SK-N-SH (cell line): Measurements from ENCODE around the gene ALB. TPM values are rescaled to one million over a fixed set of nuclear protein-coding genes. Genes with fewer than 3 reads are reported as not detected.
"Not testable (repeated sequence)": the region's sequence is repeated elsewhere in the genome, so short reads cannot be mapped to it uniquely, and the experiment has no call there.

Experiments used
- CTCF ChIA-PET: fragments of 300-600, 350-600 bp; formaldehyde crosslinking; extraction: SDS; loops from one replicate; lab custom pipeline; 2021; lab: Yijun Ruan, JAX
- POLR2A ChIA-PET: fragments of 350-600 bp; sonication (Branson Sonifier 250); formaldehyde crosslinking; extraction: SDS; loops from one replicate; lab custom pipeline; 2020; ENCODE audit warnings: antibody characterized with exemption, inconsistent platforms; lab: Yijun Ruan, JAX
- DNase-seq: peaks from one replicate; pipeline ENCODE4 v3.0.0; 2012
- H2AFZ ChIP-seq: fragments of 200-600 bp; sonication (generic); 2 replicates; pipeline ENCODE4 v1.8.1; 2016; ENCODE audit warnings: antibody characterized with exemption, mild to moderate bottlenecking, low read depth
- H3F3A ChIP-seq: fragments of 200-600 bp; sonication (generic); replicated peaks from 2 replicates; pipeline ENCODE3; 2016; ENCODE audit warnings: antibody characterized with exemption, mild to moderate bottlenecking; ENCODE audit not compliant: insufficient read depth
- H3K27ac ChIP-seq, 2 experiments: fragments of 200-500 bp in 1 of 2; fragments of 200-600 bp in 1 of 2; sonication (Bioruptor generic) in 1 of 2; sonication (generic), shearing (Covaris generic) in 1 of 2; 2 replicates each; pipeline versions ENCODE4 v1.5.1 to v1.6.1; 2014 to 2016; ENCODE audit warnings: low read depth in 2 of 2, inconsistent platforms in 1 of 2, low read length in 1 of 2, mild to moderate bottlenecking in 1 of 2, mixed read lengths in 1 of 2
- H3K27me3 ChIP-seq: fragments of 200-600 bp; sonication (generic), shearing (Covaris generic); 2 replicates; pipeline ENCODE4 v1.6.1; 2016; ENCODE audit warnings: mixed run types; ENCODE audit not compliant: insufficient read depth
- H3K36me3 ChIP-seq, 2 experiments: fragments of 200-500 bp in 1 of 2; fragments of 200-600 bp in 1 of 2; sonication (Bioruptor generic) in 1 of 2; sonication (generic) in 1 of 2; replicated peaks in 1 of 2; 2 replicates each; pipeline versions ENCODE3 to v1.5.1; 2014 to 2016; ENCODE audit warnings: low read length in 1 of 2, mild to moderate bottlenecking in 1 of 2; ENCODE audit not compliant: insufficient read depth in 2 of 2, control insufficient read depth in 1 of 2
- H3K4me1 ChIP-seq, 2 experiments: fragments of 200-500 bp in 1 of 2; fragments of 200-600 bp in 1 of 2; sonication (Bioruptor generic) in 1 of 2; sonication (generic), shearing (Covaris generic) in 1 of 2; 2 replicates each; pipeline versions ENCODE4 v1.5.1 to v1.6.1; 2014 to 2016; ENCODE audit warnings: low read depth in 1 of 2, low read length in 1 of 2, mixed run types in 1 of 2; ENCODE audit not compliant: insufficient read depth in 2 of 2, control insufficient read depth in 1 of 2
- H3K4me2 ChIP-seq: fragments of 200-600 bp; sonication (generic), shearing (Covaris generic); 2 replicates; pipeline ENCODE4 v1.6.1; 2017; ENCODE audit warnings: mixed run types
- H3K4me3 ChIP-seq, 2 experiments: fragments of 200-500 bp in 1 of 2; fragments of 200-600 bp in 1 of 2; sonication (Bioruptor generic) in 1 of 2; sonication (generic), shearing (Covaris generic) in 1 of 2; 2 replicates each; pipeline versions ENCODE4 v1.5.1 to v1.8.1; 2014 to 2016; ENCODE audit warnings: low read depth in 2 of 2, inconsistent platforms in 1 of 2, low read length in 1 of 2, mild to moderate bottlenecking in 1 of 2, mixed read lengths in 1 of 2, moderate library complexity in 1 of 2
- H3K79me2 ChIP-seq: fragments of 200-600 bp; sonication (generic); 2 replicates; pipeline ENCODE4 v1.8.1; 2017; ENCODE audit warnings: mild to moderate bottlenecking; ENCODE audit not compliant: insufficient read depth
- H3K9ac ChIP-seq: fragments of 200-600 bp; sonication (generic); 2 replicates; pipeline ENCODE4 v1.6.1; 2017; ENCODE audit warnings: mixed run types
- H3K9me2 ChIP-seq: fragments of 200-600 bp; sonication (generic); 2 replicates; pipeline ENCODE4 v1.6.1; 2017; ENCODE audit warnings: mixed run types
- H3K9me3 ChIP-seq: fragments of 200-600 bp; sonication (generic); 2 replicates; pipeline ENCODE4 v1.6.1; 2017; ENCODE audit warnings: mixed run types, mild to moderate bottlenecking, moderate library complexity
- H4K20me1 ChIP-seq: fragments of 200-600 bp; sonication (generic); 2 replicates; pipeline ENCODE4 v1.6.1; 2017; ENCODE audit warnings: mild to moderate bottlenecking, mixed run types; ENCODE audit not compliant: insufficient read depth
- ELF1 ChIP-seq: IDR thresholded peaks from 2 replicates; pipeline ENCODE4 v1.4.0; 2012
- EP300 ChIP-seq, 2 experiments: IDR thresholded peaks; 2 replicates each; pipeline versions ENCODE4 v1.4.0 to v1.6.1; 2012; ENCODE audit warnings: borderline replicate concordance in 1 of 2, low read depth in 1 of 2, low read length in 1 of 2
- EZH2phosphoT487 ChIP-seq: fragments of 200-600 bp; sonication (generic); IDR thresholded peaks from 2 replicates; pipeline ENCODE4 v1.6.1; 2017; ENCODE audit warnings: low read depth, mixed run types, mild to moderate bottlenecking, antibody characterized with exemption, moderate library complexity, borderline replicate concordance
- FOSL2 ChIP-seq: IDR thresholded peaks from 2 replicates; pipeline ENCODE4 v1.4.0; 2012; ENCODE audit warnings: low read depth, mild to moderate bottlenecking, moderate library complexity, borderline replicate concordance
- GABPA ChIP-seq: IDR thresholded peaks from 2 replicates; pipeline ENCODE4 v1.4.0; 2012; ENCODE audit warnings: low read depth, mild to moderate bottlenecking
- MAX ChIP-seq: IDR thresholded peaks from 2 replicates; pipeline ENCODE4 v1.4.0; 2012; ENCODE audit warnings: low read depth
- MEF2A ChIP-seq: IDR thresholded peaks from 2 replicates; pipeline ENCODE4 v1.4.0; 2012; ENCODE audit warnings: low read depth, borderline replicate concordance
- MXI1 ChIP-seq: IDR thresholded peaks from 2 replicates; pipeline ENCODE4 v1.6.1; 2012; ENCODE audit warnings: mild to moderate bottlenecking, low read depth, low read length, improper control_type of control experiment
- NFIC ChIP-seq: IDR thresholded peaks from 2 replicates; pipeline ENCODE4 v1.4.0; 2012; ENCODE audit warnings: borderline replicate concordance
- NRF1 ChIP-seq: IDR thresholded peaks from 2 replicates; pipeline ENCODE4 v1.6.1; 2012; ENCODE audit warnings: low read depth, mild to moderate bottlenecking, low read length
- RFX5 ChIP-seq: IDR thresholded peaks from 2 replicates; pipeline ENCODE4 v1.6.1; 2012; ENCODE audit warnings: mild to moderate bottlenecking, improper control_type of control experiment, low read length
- RXRA ChIP-seq: IDR thresholded peaks from 2 replicates; pipeline ENCODE4 v1.4.0; 2012; ENCODE audit warnings: low read depth, mild to moderate bottlenecking, borderline replicate concordance
- TAF1 ChIP-seq: IDR thresholded peaks from 2 replicates; pipeline ENCODE4 v1.6.1; 2012; ENCODE audit warnings: low read depth, mild to moderate bottlenecking, low read length, moderate library complexity, borderline replicate concordance
- TCF12 ChIP-seq: IDR thresholded peaks from 2 replicates; pipeline ENCODE4 v1.4.0; 2012
- TEAD4 ChIP-seq: IDR thresholded peaks from 2 replicates; pipeline ENCODE4 v1.4.0; 2012; ENCODE audit warnings: mild to moderate bottlenecking, borderline replicate concordance; ENCODE audit not compliant: insufficient read depth
- USF2 ChIP-seq: fragments of 150-350 bp; IDR thresholded peaks from 2 replicates; pipeline ENCODE4 v1.6.1; 2017; ENCODE audit warnings: antibody characterized with exemption, low read length, low read depth, borderline replicate concordance
- YY1 ChIP-seq: IDR thresholded peaks from 2 replicates; pipeline ENCODE4 v1.4.0; 2012; ENCODE audit warnings: low read depth, mild to moderate bottlenecking
- whole genome bisulfite sequencing: methylation state at CpG from one replicate; pipeline ENCODE4 v1.1.6; 2017; ENCODE audit warnings: low lambda C conversion rate; 5-methylcytosine and 5-hydroxymethylcytosine counted together
- polyA plus RNA-seq, 3 experiments: library from polyadenylated mRNA; depleted of rRNA; stranded (reverse); fragments of >200 nt; gene quantifications; 2 replicates each; pipeline ENCODE4 v1.2.3, GENCODE V29; 2012

The ALB gene
- polyA plus RNA-seq, 1 of the 3 experiments (the other 2 are of a cell fraction), result not detected

GRCh38 chr4:73387552-73387951 lies 16.5 kb upstream of the ALB start:
- Histone ChIP-seq H4K20me1 (no peaks in the 10 kb centered on the region), H3K27ac (no peak overlapping the region), H3F3A (no peaks in the 10 kb centered on the region), H3K36me3 (no peaks in the 10 kb centered on the region), H3K9ac (no peak overlapping the region), H3K4me1 (no peaks in the 10 kb centered on the region), H3K9me2 (no peaks in the 10 kb centered on the region), H3K4me2 (no peak overlapping the region), H3K79me2 (no peaks in the 10 kb centered on the region), H3K4me3 (no peak overlapping the region), H3K9me3 (no peaks in the 10 kb centered on the region), H2AFZ (no peak overlapping the region), H3K27me3 (no peaks in the 10 kb centered on the region; the same call in 1 of the 2 replicates)
- ChIA-PET CTCF (no interaction called here), POLR2A (no interaction called here)
- no peak for DNase-seq
- no peak for TF ChIP-seq NFIC
- no peak for TF ChIP-seq GABPA
- TF ChIP-seq MEF2A, result no peak
- TF ChIP-seq FOSL2, result no peak
- TF ChIP-seq EP300 (IDR thresholded peaks at IDR 0.05; ENCODE audit: borderline replicate concordance in 1 of 2, low read depth in 1 of 2, low read length in 1 of 2), result no peak
- no peak for TF ChIP-seq ELF1
- no peak for TF ChIP-seq RXRA
- no peak for TF ChIP-seq TEAD4

GRCh38 chr4:73388887-73389286 lies 15.2 kb upstream of the ALB start:
- Histone ChIP-seq H3K4me2 (no peak overlapping the region), H3K27me3 (peaks cover 7% of the 10 kb centered on the region; the same call in 1 of the 2 replicates), H4K20me1 (no peaks in the 10 kb centered on the region), H3K27ac (no peak overlapping the region), H3K36me3 (no peaks in the 10 kb centered on the region), H3F3A (no peaks in the 10 kb centered on the region), H3K9ac (no peak overlapping the region), H3K9me2 (no peaks in the 10 kb centered on the region), H2AFZ (no peak overlapping the region), H3K4me3 (no peak overlapping the region), H3K9me3 (no peaks in the 10 kb centered on the region), H3K79me2 (no peaks in the 10 kb centered on the region), H3K4me1 (no peaks in the 10 kb centered on the region)
- DNase-seq, result no peak
- POLR2A ChIA-PET, result no interaction called here
- TF ChIP-seq USF2 (no peak), ELF1 (no peak), RXRA (no peak), TAF1 (no peak), NRF1 (no peak), TCF12 (no peak), EZH2phosphoT487 (no peak), YY1 (no peak), MXI1 (no peak), MAX (no peak), RFX5 (no peak)
- WGBS, result 3% methylated on average over 1 of the region's 1 CpG
- CTCF ChIA-PET, result no interaction called here

- 15% methylated on average over 2 of the region's 2 CpGs for WGBS
- POLR2A ChIA-PET, H3K4me2 ChIP-seq, H3K79me2 ChIP-seq, H4K20me1 ChIP-seq, CTCF ChIA-PET, H3K9ac ChIP-seq, DNase-seq, H3F3A ChIP-seq, H3K4me1 ChIP-seq, H3K36me3 ChIP-seq, H3K4me3 ChIP-seq, H3K9me3 ChIP-seq, H3K9me2 ChIP-seq, H2AFZ ChIP-seq, H3K27ac ChIP-seq: not testable (repeated sequence)
- peaks cover 13% of the 10 kb centered on the region; the same call in 1 of the 2 replicates for H3K27me3 ChIP-seq
These were observed 14.4 kb upstream of the ALB start for GRCh38 chr4:73389663-73390062.
